HG02588 (cell line): ENCODE data around the gene SEPTIN5.

Experiments
- ATAC-seq: cut with Tn5 transposase; IDR thresholded peaks from one replicate; pipeline ENCODE4 v1.9.1; 2021; ENCODE audit warnings: mild to moderate bottlenecking, moderate library complexity; ENCODE audit not compliant: unreplicated experiment

Gene SEPTIN5

GRCh38 chr22:19731361-19732135, 17.2 kb downstream of the SEPTIN5 start:
- no peak for ATAC-seq

GRCh38 chr22:19732403-19733113, 18.3 kb downstream of the SEPTIN5 start:
- ATAC-seq, result no peak

- no peak for ATAC-seq
These were observed 19.5 kb downstream of the SEPTIN5 start for GRCh38 chr22:19733755-19734154.

- ATAC-seq, result no peak
These were observed 19.9 kb downstream of the SEPTIN5 start for GRCh38 chr22:19734163-19734562.

GRCh38 chr22:19734837-19735382, 20.6 kb downstream of the SEPTIN5 start:
- ATAC-seq, result no peak

- ATAC-seq, result no peak
These were observed 21.6 kb downstream of the SEPTIN5 start for GRCh38 chr22:19735665-19736510.

GRCh38 chr22:19737846-19738663, 23.8 kb downstream of the SEPTIN5 start:
- no peak for ATAC-seq

GRCh38 chr22:19738664-19739447, 24.6 kb downstream of the SEPTIN5 start:
- ATAC-seq, result no peak

- ATAC-seq, result no peak
These were observed 25.2 kb downstream of the SEPTIN5 start for GRCh38 chr22:19739448-19739895.

GRCh38 chr22:19739911-19740449, 25.7 kb downstream of the SEPTIN5 start:
- no peak for ATAC-seq

- ATAC-seq, result no peak
These were observed 26.3 kb downstream of the SEPTIN5 start for GRCh38 chr22:19740586-19740985.

- ATAC-seq, result no peak
These were observed 26.8 kb downstream of the SEPTIN5 start for GRCh38 chr22:19741053-19741452.

GRCh38 chr22:19742160-19743066, 28.1 kb downstream of the SEPTIN5 start:
- no peak for ATAC-seq

- ATAC-seq, result no peak
These were observed 28.8 kb downstream of the SEPTIN5 start for GRCh38 chr22:19743081-19743480.

- ATAC-seq, result no peak
These were observed 29.3 kb downstream of the SEPTIN5 start for GRCh38 chr22:19743651-19744050.

- ATAC-seq, result no peak
These were observed 30.2 kb downstream of the SEPTIN5 start for GRCh38 chr22:19744350-19745006.
